HepG2 (cell line): ENCODE measurements around the gene CHMP1B. TPM values are rescaled to one million over a fixed set of nuclear protein-coding genes. Genes with fewer than 3 reads are reported as not detected.

Experiments used
- CBX5 ChIP-seq: sonication (generic); formaldehyde crosslinking; IDR thresholded peaks from 2 replicates; pipeline ENCODE4 v1.4.0; 2020; ENCODE audit warnings: missing genetic modification reagents, borderline replicate concordance
- FOXK1 ChIP-seq: sonication (generic); formaldehyde crosslinking; IDR thresholded peaks from 2 replicates; pipeline ENCODE4 v1.4.0; 2020; ENCODE audit warnings: low read depth, missing genetic modification reagents, borderline replicate concordance
- HNRNPLL ChIP-seq: fragments of 200-400 bp; formaldehyde crosslinking; IDR thresholded peaks from 2 replicates; pipeline ENCODE4 v1.6.1; 2017; ENCODE audit warnings: mild to moderate bottlenecking, low read depth, low read length; ENCODE audit not compliant: poor library complexity, severe bottlenecking
- LCORL ChIP-seq, 2 experiments: fragments of 450-650 bp in 1 of 2; sonication (generic) in 1 of 2; formaldehyde crosslinking in 1 of 2; IDR thresholded peaks; 2 replicates each; pipeline versions ENCODE4 v1.5.0 to v1.6.1; 2017 to 2020; ENCODE audit warnings: antibody characterized with exemption in 1 of 2, missing genetic modification reagents in 1 of 2
- MIER2 ChIP-seq: IDR thresholded peaks from 2 replicates; pipeline ENCODE4 v1.6.1; 2016; ENCODE audit warnings: missing biosample characterization, missing genetic modification reagents
- NFATC3 ChIP-seq: sonication (generic); formaldehyde crosslinking; IDR thresholded peaks from 2 replicates; pipeline ENCODE4 v1.5.1; 2020; ENCODE audit warnings: mild to moderate bottlenecking, missing genetic modification reagents
- PAXIP1 ChIP-seq: sonication (generic); formaldehyde crosslinking; conservative IDR thresholded peaks from 2 replicates; pipeline ENCODE4 v1.4.0; 2020; ENCODE audit warnings: mild to moderate bottlenecking, missing genetic modification reagents, moderate library complexity
- RORA ChIP-seq: sonication (generic); formaldehyde crosslinking; IDR thresholded peaks from 2 replicates; pipeline ENCODE4 v1.5.0; 2020; ENCODE audit warnings: mild to moderate bottlenecking, missing genetic modification reagents, moderate library complexity
- SETDB1 ChIP-seq: sonication (generic); formaldehyde crosslinking; IDR thresholded peaks from 2 replicates; pipeline ENCODE4 v1.5.1; 2020; ENCODE audit warnings: missing genetic modification reagents, mild to moderate bottlenecking, borderline replicate concordance
- SIX4 ChIP-seq: sonication (generic); formaldehyde crosslinking; IDR thresholded peaks from 2 replicates; pipeline ENCODE4 v1.4.0; 2020; ENCODE audit warnings: missing genetic modification reagents
- TAF15 ChIP-seq: fragments of 200-400 bp; formaldehyde crosslinking; IDR thresholded peaks from one replicate; pipeline ENCODE4 v1.6.1; 2018; ENCODE audit warnings: mild to moderate bottlenecking, low read depth, low read length; ENCODE audit not compliant: poor library complexity, severe bottlenecking
- ZBTB44 ChIP-seq: sonication (generic); formaldehyde crosslinking; IDR thresholded peaks from 2 replicates; pipeline ENCODE4 v1.4.0; 2020; ENCODE audit warnings: missing genetic modification reagents
- ZNF160 ChIP-seq: sonication (generic); formaldehyde crosslinking; IDR thresholded peaks from 2 replicates; pipeline ENCODE4 v1.8.0; 2022; ENCODE audit warnings: mild to moderate bottlenecking, inconsistent platforms, missing genetic modification reagents
- ZNF879 ChIP-seq: sonication (generic); formaldehyde crosslinking; IDR thresholded peaks from 2 replicates; pipeline ENCODE4 v1.8.1; 2023; ENCODE audit warnings: missing genetic modification reagents
- polyA plus RNA-seq, 8 experiments: library from polyadenylated mRNA; depleted of rRNA in 3 of 8; stranded (reverse) in 7 of 8; unstranded in 1 of 8; fragments of >200 nt; fragmentation: Illumina TruSeq in 4 of 8; extraction: Trizol in 4 of 8; gene quantifications; 2 replicates each; pipeline versions ENCODE4 v1.2.1 to v1.2.3, GENCODE V29; 2011 to 2016; ENCODE audit warnings: low read depth in 4 of 8, missing spikeins in 1 of 8, mixed read lengths in 1 of 8; ENCODE audit not compliant: insufficient read depth in 1 of 8
- total RNA-seq, 5 experiments: library from RNA; depleted of rRNA; stranded (reverse); fragments of >200 nt; fragmentation: Illumina TruSeq; extraction: Trizol; gene quantifications; 2 replicates each; pipeline ENCODE4 v1.2.3, GENCODE V29; 2016; ENCODE audit warnings: low read depth in 1 of 5
- TF ChIP-seq, protein P1 (sequence below): sonication (generic); formaldehyde crosslinking; IDR thresholded peaks from 2 replicates; pipeline ENCODE4 v1.5.0; 2020; ENCODE audit warnings: mild to moderate bottlenecking, missing genetic modification reagents, borderline replicate concordance

The CHMP1B gene
- total and polyA plus RNA-seq, 2 of the 13 experiments (the other 11 are each of a cell fraction or from before 2014, with no cell fraction given) = 18.8 to 20.2 TPM

DNA sequence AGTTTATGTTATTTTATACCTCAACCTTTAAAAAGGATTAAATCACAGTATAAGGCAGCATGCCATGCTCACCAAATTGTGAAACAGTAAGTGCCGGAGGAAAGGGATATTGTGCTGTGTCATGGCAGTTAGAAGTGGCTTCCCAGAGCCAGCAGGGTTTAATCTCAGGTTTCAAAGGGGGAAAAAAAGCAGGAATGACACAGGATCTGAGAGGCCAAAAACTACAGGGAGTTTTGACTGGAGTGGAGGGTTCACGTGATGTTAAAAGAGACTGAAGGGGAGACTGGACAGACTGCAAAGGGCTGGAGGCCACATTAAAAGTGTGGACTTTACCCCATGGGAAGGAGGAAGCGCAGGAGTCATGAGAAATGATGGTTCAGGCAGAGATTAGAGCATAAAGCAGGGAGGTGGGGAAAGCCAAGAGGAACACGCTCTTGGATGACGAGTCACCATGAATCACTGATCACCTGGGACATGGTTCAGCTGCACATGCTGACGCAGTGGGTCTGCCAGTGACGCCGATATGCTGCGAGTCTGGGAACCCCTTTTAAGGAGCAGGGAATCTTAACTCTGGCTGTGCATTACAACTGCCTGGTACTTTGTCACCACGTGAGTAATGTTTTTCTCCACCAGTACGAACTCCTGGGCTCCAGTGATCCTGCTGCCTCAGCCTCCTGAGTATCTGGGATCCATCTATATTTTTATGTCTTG, 6.1 kb downstream of the CHMP1B start (continued):
- peak; percentile 95 for TF ChIP-seq SIX4 (CRISPR knock-in tag)
- TF ChIP-seq, protein P1, sequence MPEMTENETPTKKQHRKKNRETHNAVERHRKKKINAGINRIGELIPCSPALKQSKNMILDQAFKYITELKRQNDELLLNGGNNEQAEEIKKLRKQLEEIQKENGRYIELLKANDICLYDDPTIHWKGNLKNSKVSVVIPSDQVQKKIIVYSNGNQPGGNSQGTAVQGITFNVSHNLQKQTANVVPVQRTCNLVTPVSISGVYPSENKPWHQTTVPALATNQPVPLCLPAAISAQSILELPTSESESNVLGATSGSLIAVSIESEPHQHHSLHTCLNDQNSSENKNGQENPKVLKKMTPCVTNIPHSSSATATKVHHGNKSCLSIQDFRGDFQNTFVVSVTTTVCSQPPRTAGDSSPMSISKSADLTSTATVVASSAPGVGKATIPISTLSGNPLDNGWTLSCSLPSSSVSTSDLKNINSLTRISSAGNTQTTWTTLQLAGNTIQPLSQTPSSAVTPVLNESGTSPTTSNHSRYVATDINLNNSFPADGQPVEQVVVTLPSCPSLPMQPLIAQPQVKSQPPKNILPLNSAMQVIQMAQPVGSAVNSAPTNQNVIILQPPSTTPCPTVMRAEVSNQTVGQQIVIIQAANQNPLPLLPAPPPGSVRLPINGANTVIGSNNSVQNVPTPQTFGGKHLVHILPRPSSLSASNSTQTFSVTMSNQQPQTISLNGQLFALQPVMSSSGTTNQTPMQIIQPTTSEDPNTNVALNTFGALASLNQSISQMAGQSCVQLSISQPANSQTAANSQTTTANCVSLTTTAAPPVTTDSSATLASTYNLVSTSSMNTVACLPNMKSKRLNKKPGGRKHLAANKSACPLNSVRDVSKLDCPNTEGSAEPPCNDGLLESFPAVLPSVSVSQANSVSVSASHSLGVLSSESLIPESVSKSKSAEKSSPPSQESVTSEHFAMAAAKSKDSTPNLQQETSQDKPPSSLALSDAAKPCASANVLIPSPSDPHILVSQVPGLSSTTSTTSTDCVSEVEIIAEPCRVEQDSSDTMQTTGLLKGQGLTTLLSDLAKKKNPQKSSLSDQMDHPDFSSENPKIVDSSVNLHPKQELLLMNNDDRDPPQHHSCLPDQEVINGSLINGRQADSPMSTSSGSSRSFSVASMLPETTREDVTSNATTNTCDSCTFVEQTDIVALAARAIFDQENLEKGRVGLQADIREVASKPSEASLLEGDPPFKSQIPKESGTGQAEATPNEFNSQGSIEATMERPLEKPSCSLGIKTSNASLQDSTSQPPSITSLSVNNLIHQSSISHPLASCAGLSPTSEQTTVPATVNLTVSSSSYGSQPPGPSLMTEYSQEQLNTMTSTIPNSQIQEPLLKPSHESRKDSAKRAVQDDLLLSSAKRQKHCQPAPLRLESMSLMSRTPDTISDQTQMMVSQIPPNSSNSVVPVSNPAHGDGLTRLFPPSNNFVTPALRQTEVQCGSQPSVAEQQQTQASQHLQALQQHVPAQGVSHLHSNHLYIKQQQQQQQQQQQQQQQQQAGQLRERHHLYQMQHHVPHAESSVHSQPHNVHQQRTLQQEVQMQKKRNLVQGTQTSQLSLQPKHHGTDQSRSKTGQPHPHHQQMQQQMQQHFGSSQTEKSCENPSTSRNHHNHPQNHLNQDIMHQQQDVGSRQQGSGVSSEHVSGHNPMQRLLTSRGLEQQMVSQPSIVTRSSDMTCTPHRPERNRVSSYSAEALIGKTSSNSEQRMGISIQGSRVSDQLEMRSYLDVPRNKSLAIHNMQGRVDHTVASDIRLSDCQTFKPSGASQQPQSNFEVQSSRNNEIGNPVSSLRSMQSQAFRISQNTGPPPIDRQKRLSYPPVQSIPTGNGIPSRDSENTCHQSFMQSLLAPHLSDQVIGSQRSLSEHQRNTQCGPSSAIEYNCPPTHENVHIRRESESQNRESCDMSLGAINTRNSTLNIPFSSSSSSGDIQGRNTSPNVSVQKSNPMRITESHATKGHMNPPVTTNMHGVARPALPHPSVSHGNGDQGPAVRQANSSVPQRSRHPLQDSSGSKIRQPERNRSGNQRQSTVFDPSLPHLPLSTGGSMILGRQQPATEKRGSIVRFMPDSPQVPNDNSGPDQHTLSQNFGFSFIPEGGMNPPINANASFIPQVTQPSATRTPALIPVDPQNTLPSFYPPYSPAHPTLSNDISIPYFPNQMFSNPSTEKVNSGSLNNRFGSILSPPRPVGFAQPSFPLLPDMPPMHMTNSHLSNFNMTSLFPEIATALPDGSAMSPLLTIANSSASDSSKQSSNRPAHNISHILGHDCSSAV (CRISPR knock-in tag) = no peak
- peak; percentile 84; the same call in 1 of the 2 replicates for TF ChIP-seq LCORL (IDR thresholded peaks at IDR 0.05)
- TF ChIP-seq LCORL (CRISPR knock-in tag; IDR thresholded peaks at IDR 0.05) = peak; percentile 72; the same call in 1 of the 2 replicates
- peak; percentile 81; the same call in 1 of the 2 replicates for TF ChIP-seq CBX5
- no peak for TF ChIP-seq ZBTB44 (CRISPR knock-in tag)
- TF ChIP-seq PAXIP1 = peak; percentile 77
- 0 out of 2 replicates have a peak, but pooled peaks have one; percentile 31 for TF ChIP-seq FOXK1 (CRISPR knock-in tag)
- no peak for TF ChIP-seq ZNF160 (CRISPR knock-in tag)
- TF ChIP-seq NFATC3 (CRISPR knock-in tag) = no peak
- TF ChIP-seq RORA = no peak
- TF ChIP-seq ZNF879 = peak; percentile 29; the same call in 1 of the 2 replicates
- no peak; the same call in 1 of the 2 replicates for TF ChIP-seq MIER2 (CRISPR knock-in tag)
- no peak for TF ChIP-seq TAF15
- TF ChIP-seq HNRNPLL = no peak
- no peak for TF ChIP-seq SETDB1 (CRISPR knock-in tag)
